ENCODE results near the gene ITGA2B.

The ITGA2B gene

GRCh38 chr17:44389281-44389680 lies at the start of gene ITGA2B:
ITGA2B (minus strand) TSS chr17:44389649; CDS start chr17:44389473, 176 bp downstream.
- no peak for ATAC-seq
- TF ChIP-seq CREB5 (CRISPR knock-in tag; IDR thresholded peaks at IDR 0.05; ENCODE audit: low read depth): no peak
- TF ChIP-seq ZNF565 (CRISPR knock-in tag; conservative IDR thresholded peaks at IDR 0.05; ENCODE audit: low read depth): no peak
- no peak for TF ChIP-seq SNAI2 (CRISPR knock-in tag; IDR thresholded peaks at IDR 0.05)

DNA sequence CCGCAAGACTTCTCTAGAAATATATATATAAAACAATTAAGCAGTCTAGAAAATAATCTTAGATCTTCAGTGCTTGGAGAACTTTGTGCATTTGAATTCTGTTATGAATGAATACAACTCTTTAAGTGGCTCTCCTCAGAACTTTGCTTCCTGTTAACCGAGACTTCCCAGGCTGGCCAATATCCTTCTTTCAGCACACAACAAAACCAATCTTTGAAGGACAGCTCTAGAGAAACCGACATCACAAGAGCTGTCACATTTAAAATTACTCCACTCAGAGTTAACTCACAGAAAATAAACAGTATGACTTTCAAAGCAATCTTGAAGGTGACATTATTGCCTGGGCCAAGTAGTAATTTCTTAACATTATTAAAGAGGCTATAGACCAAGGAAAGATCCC lies 49.7 kb upstream of the ITGA2B start:
- ATAC-seq: no peak
- TF ChIP-seq CSRNP3 (CRISPR knock-in tag; IDR thresholded peaks at IDR 0.05): no peak
- TF ChIP-seq ARNTL (CRISPR knock-in tag; IDR thresholded peaks at IDR 0.05; ENCODE audit: borderline replicate concordance, low read depth): no peak
- no peak for TF ChIP-seq TCF4 (CRISPR knock-in tag; IDR thresholded peaks at IDR 0.05; ENCODE audit: borderline replicate concordance)
- no peak for TF ChIP-seq ZNF70 (CRISPR knock-in tag; IDR thresholded peaks at IDR 0.05)

- no peak for ATAC-seq
- TF ChIP-seq CSRNP3 (CRISPR knock-in tag; IDR thresholded peaks at IDR 0.05): no peak
- no peak for TF ChIP-seq BACH2 (CRISPR knock-in tag; IDR thresholded peaks at IDR 0.05; ENCODE audit: borderline replicate concordance)
- TF ChIP-seq CSDC2 (CRISPR knock-in tag; IDR thresholded peaks at IDR 0.05): no peak
- no peak for TF ChIP-seq GLIS3 (CRISPR knock-in tag; IDR thresholded peaks at IDR 0.05)
- no peak for TF ChIP-seq PPARA (CRISPR knock-in tag; IDR thresholded peaks at IDR 0.05; ENCODE audit: borderline replicate concordance)
- TF ChIP-seq ZNF565 (CRISPR knock-in tag; conservative IDR thresholded peaks at IDR 0.05; ENCODE audit: low read depth): no peak
- TF ChIP-seq ZFP30 (CRISPR knock-in tag; IDR thresholded peaks at IDR 0.05): no peak
- TF ChIP-seq ESRRG (CRISPR knock-in tag; IDR thresholded peaks at IDR 0.05): no peak
- no peak for TF ChIP-seq ZC3H10 (CRISPR knock-in tag; IDR thresholded peaks at IDR 0.05)
- no peak for TF ChIP-seq PATZ1 (CRISPR knock-in tag; IDR thresholded peaks at IDR 0.05; ENCODE audit: borderline replicate concordance)
- TF ChIP-seq ZNF8 (CRISPR knock-in tag; IDR thresholded peaks at IDR 0.05): no peak
- no peak for TF ChIP-seq ZNF70 (CRISPR knock-in tag; IDR thresholded peaks at IDR 0.05)
- TF ChIP-seq RARB (CRISPR knock-in tag; IDR thresholded peaks at IDR 0.05): no peak
- no peak for TF ChIP-seq TCF4 (CRISPR knock-in tag; IDR thresholded peaks at IDR 0.05; ENCODE audit: borderline replicate concordance)
- no peak for TF ChIP-seq TOX (CRISPR knock-in tag; IDR thresholded peaks at IDR 0.05; ENCODE audit: borderline replicate concordance)
- no peak for TF ChIP-seq SNAI2 (CRISPR knock-in tag; IDR thresholded peaks at IDR 0.05)
These were observed 49.2 kb upstream of the ITGA2B start for GRCh38 chr17:44438636-44439035.

- ATAC-seq: no peak
- TF ChIP-seq PPARA (CRISPR knock-in tag; IDR thresholded peaks at IDR 0.05; ENCODE audit: borderline replicate concordance) (no peak), CREB5 (CRISPR knock-in tag; IDR thresholded peaks at IDR 0.05; ENCODE audit: low read depth) (no peak), TCF4 (CRISPR knock-in tag; IDR thresholded peaks at IDR 0.05; ENCODE audit: borderline replicate concordance) (no peak), SNAI2 (CRISPR knock-in tag; IDR thresholded peaks at IDR 0.05) (no peak), TOX (CRISPR knock-in tag; IDR thresholded peaks at IDR 0.05; ENCODE audit: borderline replicate concordance) (no peak), RARB (CRISPR knock-in tag; IDR thresholded peaks at IDR 0.05) (no peak), OSR1 (CRISPR knock-in tag; IDR thresholded peaks at IDR 0.05) (no peak), ISL1 (CRISPR knock-in tag; IDR thresholded peaks at IDR 0.05) (no peak)
- TF ChIP-seq, protein P1, sequence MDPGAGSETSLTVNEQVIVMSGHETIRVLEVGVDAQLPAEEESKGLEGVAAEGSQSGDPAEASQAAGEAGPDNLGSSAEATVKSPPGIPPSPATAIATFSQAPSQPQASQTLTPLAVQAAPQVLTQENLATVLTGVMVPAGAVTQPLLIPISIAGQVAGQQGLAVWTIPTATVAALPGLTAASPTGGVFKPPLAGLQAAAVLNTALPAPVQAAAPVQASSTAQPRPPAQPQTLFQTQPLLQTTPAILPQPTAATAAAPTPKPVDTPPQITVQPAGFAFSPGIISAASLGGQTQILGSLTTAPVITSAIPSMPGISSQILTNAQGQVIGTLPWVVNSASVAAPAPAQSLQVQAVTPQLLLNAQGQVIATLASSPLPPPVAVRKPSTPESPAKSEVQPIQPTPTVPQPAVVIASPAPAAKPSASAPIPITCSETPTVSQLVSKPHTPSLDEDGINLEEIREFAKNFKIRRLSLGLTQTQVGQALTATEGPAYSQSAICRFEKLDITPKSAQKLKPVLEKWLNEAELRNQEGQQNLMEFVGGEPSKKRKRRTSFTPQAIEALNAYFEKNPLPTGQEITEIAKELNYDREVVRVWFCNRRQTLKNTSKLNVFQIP (CRISPR knock-in tag; IDR thresholded peaks at IDR 0.05; ENCODE audit: borderline replicate concordance, low read depth): no peak
These were observed 46.9 kb upstream of the ITGA2B start for GRCh38 chr17:44436336-44436735.

Measured in SK-N-SH treated with all-trans-retinoic acid at 6 μM for 48 hours (cell line).